Testis (tissue), 3 donors: ENCODE data around the gene APCDD1. TPM values are rescaled to one million over a fixed set of nuclear protein-coding genes. Genes with fewer than 3 reads are reported as not detected.
"Not testable (repeated sequence)": the region's sequence is repeated elsewhere in the genome, so short reads cannot be mapped to it uniquely, and the experiment has no call there.

ENCODE experiments used
- DNase-seq: peaks from one replicate; pipeline ENCODE4 v3.0.0-alpha.2; 2019
- H3K27ac ChIP-seq, 2 donors: fragments of 200-600 bp; sonication (generic); one replicate each; pipeline ENCODE4 v1.5.1; 2019
- H3K27me3 ChIP-seq: fragments of 200-600 bp; sonication (generic); one replicate; pipeline ENCODE4 v1.5.1; 2019
- H3K36me3 ChIP-seq: fragments of 200-600 bp; sonication (generic); one replicate; pipeline ENCODE4 v1.5.1; 2017; ENCODE audit warnings: low read depth; ENCODE audit errors: missing control alignments
- H3K4me1 ChIP-seq: fragments of 200-600 bp; sonication (generic); one replicate; pipeline ENCODE4 v1.5.1; 2019
- H3K4me3 ChIP-seq, 2 donors: fragments of 200-600 bp; sonication (generic); one replicate each; pipeline ENCODE4 v1.5.1; 2017 to 2019
- H3K9me3 ChIP-seq: fragments of 200-600 bp; sonication (generic); one replicate; pipeline ENCODE4 v1.5.1; 2017
- POLR2A ChIP-seq: fragments of 450-650 bp; IDR thresholded peaks from one replicate; pipeline ENCODE4 v1.6.1; 2017; ENCODE audit warnings: antibody characterized with exemption, mild to moderate bottlenecking, moderate library complexity
- WGBS, 2 donors: methylation state at CpG; one replicate each; pipeline ENCODE4 v1.1.5; 2018; 5-methylcytosine and 5-hydroxymethylcytosine counted together
- intact Hi-C: fragments of 100-400 bp; cut with DNase I; formaldehyde crosslinking; loops from one replicate; pipeline ENCODE4 v1.15.1; 2023; ENCODE audit warnings: low total_unique reads
- polyA plus RNA-seq: library from polyadenylated mRNA; stranded (reverse); fragments of 350-450 nt; fragmentation: Illumina TruSeq; extraction: RNeasy Lipid Tissue Mini Kit (QIAGEN cat#74804); gene quantifications from one replicate; pipeline ENCODE4 v1.2.3, GENCODE V29; 2014; ENCODE audit warnings: low read depth, low replicate concordance; ENCODE audit not compliant: insufficient read depth
- total RNA-seq, 2 donors: library from RNA; depleted of rRNA; stranded (reverse); fragments of >200 nt; gene quantifications; one replicate each; pipeline ENCODE4 v1.2.3, GENCODE V29; 2016
- TF ChIP-seq, protein P1 (sequence below), 3 experiments: fragments of 450-650 bp in 2 of 3; fragments of 200-600 bp in 1 of 3; sonication (generic) in 1 of 3; IDR thresholded peaks; one replicate each; pipeline ENCODE4 v1.5.1; 2016 to 2019; ENCODE audit warnings: antibody characterized with exemption in 3 of 3, mild to moderate bottlenecking in 2 of 3, moderate library complexity in 1 of 3

APCDD1 gene
- total and polyA plus RNA-seq, 3 donors from 2014 or later: 10.8 to 12.5 (median 11.2) TPM

DNA sequence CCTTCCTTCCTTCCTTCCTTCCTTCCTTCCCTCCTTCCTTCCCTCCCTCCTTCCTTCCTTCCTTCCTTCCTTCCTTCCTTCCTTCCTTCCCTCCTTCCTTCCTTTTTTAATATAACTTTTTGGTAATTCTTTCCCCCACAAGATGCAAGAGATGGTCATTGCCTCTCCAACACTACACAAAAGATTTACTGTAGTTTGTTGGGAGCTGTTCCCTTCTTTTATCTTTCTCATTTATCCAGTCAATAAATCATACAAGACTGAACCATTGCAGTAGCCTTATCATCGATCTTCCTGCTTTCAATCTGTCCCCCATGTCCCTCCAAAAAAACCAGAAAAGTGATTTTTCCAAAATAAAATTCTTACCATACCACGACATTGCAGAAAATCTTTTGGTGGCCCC lies 8.2 kb downstream of the APCDD1 start:
- no peak for TF ChIP-seq POLR2A
- TF ChIP-seq, protein P1, sequence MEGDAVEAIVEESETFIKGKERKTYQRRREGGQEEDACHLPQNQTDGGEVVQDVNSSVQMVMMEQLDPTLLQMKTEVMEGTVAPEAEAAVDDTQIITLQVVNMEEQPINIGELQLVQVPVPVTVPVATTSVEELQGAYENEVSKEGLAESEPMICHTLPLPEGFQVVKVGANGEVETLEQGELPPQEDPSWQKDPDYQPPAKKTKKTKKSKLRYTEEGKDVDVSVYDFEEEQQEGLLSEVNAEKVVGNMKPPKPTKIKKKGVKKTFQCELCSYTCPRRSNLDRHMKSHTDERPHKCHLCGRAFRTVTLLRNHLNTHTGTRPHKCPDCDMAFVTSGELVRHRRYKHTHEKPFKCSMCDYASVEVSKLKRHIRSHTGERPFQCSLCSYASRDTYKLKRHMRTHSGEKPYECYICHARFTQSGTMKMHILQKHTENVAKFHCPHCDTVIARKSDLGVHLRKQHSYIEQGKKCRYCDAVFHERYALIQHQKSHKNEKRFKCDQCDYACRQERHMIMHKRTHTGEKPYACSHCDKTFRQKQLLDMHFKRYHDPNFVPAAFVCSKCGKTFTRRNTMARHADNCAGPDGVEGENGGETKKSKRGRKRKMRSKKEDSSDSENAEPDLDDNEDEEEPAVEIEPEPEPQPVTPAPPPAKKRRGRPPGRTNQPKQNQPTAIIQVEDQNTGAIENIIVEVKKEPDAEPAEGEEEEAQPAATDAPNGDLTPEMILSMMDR (IDR thresholded peaks at IDR 0.05): no peak
- Histone ChIP-seq H3K4me1 (no peaks in the 10 kb centered on the region), H3K27ac (no peak overlapping the region), H3K36me3 (no peaks in the 10 kb centered on the region), H3K27me3 (no peaks in the 10 kb centered on the region), H3K9me3 (no peaks in the 10 kb centered on the region), H3K4me3 (no peak overlapping the region)
- DNase-seq: no peak
- intact Hi-C loops: no loop called here
- 87 to 93% methylated on average over 2 of the region's 2 CpGs for WGBS, 2 donors

DNA sequence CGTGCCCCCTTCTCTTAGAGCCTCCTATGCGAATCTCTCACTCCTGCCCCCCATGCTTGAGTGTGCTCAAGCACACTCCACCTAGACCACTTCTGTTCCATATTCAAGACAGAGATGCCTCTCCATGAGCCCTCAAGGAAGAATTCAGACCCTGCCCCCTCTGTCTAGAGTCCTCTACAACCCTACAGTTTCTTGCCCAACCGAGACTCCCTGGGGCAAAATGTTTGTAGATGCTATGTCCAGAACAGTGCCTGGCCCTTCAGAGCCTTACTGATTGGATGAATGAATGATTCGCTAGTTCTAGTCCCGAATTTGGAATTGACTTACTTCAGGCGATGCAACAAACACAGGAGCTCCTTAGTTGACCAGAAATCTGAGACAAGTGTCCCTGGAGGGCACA lies 8.7 kb downstream of the APCDD1 start:
- 94 to 96% methylated on average over 6 of the region's 6 CpGs for WGBS, 2 donors
- TF ChIP-seq, protein P1 (IDR thresholded peaks at IDR 0.05): no peak
- no peak for TF ChIP-seq POLR2A
- Histone ChIP-seq H3K4me1 (no peaks in the 10 kb centered on the region), H3K27me3 (no peaks in the 10 kb centered on the region), H3K36me3 (no peaks in the 10 kb centered on the region), H3K4me3 (no peak overlapping the region), H3K27ac (no peak overlapping the region), H3K9me3 (no peaks in the 10 kb centered on the region)
- intact Hi-C loops: no loop called here
- DNase-seq: no peak

DNA sequence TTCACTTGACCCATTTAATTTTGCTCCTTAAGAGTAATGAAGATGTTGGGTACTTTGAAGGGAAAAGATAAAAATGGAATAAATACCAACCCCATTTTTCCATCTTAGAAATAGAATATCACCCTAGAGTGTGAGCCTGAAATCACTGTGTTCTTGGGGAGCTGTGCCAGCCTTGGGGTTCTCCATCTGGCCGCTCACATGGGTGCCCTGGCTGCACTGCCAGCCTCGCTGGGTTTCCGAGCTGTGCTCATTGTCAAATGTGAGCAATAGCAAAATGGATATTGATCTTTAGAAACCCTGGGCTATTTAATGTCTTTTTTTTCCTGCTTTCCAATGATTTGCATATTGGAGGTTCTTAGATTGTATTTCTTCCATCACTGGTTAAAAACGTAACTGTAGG lies 9.3 kb downstream of the APCDD1 start:
- TF ChIP-seq, protein P1 (IDR thresholded peaks at IDR 0.05): no peak
- TF ChIP-seq POLR2A: no peak
- DNase-seq: no peak
- intact Hi-C loops: no loop called here
- WGBS, 2 donors: 89 to 91% methylated on average over 4 of the region's 4 CpGs
- no peaks in the 10 kb centered on the region for H3K9me3 ChIP-seq
- no peaks in the 10 kb centered on the region for H3K36me3 ChIP-seq
- H3K4me1 ChIP-seq: no peaks in the 10 kb centered on the region
- no peaks in the 10 kb centered on the region for H3K27me3 ChIP-seq
- H3K4me3 ChIP-seq: no peak overlapping the region
- no peak overlapping the region for H3K27ac ChIP-seq

DNA sequence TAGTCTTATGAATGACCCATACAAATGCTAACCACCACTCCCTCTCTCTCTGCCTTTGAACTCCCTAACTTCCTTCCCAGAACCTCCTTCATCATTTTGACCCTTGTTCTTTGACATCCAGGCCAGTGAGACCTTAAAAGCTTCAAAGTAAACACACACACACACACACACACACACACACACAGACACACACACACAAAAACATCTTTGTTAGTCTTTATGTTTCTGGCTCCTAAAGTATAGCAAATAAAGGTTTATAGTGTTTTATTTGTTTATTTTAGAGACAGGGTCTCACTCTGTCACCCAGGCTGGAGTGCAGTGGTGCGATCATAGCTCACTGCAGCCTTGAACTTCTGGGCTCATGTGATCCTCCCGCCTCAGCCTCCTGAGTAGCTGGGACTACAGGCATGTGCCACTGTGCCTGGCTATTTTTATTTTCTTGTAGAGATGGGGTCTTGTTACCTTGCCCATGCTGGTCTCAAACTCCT lies 9.8 kb downstream of the APCDD1 start:
- H3K36me3 ChIP-seq, H3K4me3 ChIP-seq, DNase-seq, H3K4me1 ChIP-seq, H3K27me3 ChIP-seq, H3K9me3 ChIP-seq, H3K27ac ChIP-seq, intact Hi-C loops: not testable (repeated sequence)
- 93 to 95% methylated on average over 2 of the region's 2 CpGs for WGBS, 2 donors

- DNase-seq: no peak
- H3K4me1 ChIP-seq: no peaks in the 10 kb centered on the region
These were observed 10.9 kb downstream of the APCDD1 start for GRCh38 chr18:10465174-10465939.

More at GRCh38 chr18:10465174-10465939, 10.9 kb downstream of the APCDD1 start:
- WGBS, 2 donors: 75 to 82% methylated on average over 9 of the region's 9 CpGs
- H3K36me3 ChIP-seq: no peaks in the 10 kb centered on the region
- intact Hi-C loops: no loop called here
- no peak overlapping the region for H3K4me3 ChIP-seq
- H3K9me3 ChIP-seq: no peaks in the 10 kb centered on the region
- TF ChIP-seq, protein P1 (IDR thresholded peaks at IDR 0.05): no peak
- TF ChIP-seq POLR2A: no peak
- H3K27ac ChIP-seq: no peak overlapping the region
- no peaks in the 10 kb centered on the region for H3K27me3 ChIP-seq
